Measurements from ENCODE around the gene OR10H2.

OR10H2 gene

DNA sequence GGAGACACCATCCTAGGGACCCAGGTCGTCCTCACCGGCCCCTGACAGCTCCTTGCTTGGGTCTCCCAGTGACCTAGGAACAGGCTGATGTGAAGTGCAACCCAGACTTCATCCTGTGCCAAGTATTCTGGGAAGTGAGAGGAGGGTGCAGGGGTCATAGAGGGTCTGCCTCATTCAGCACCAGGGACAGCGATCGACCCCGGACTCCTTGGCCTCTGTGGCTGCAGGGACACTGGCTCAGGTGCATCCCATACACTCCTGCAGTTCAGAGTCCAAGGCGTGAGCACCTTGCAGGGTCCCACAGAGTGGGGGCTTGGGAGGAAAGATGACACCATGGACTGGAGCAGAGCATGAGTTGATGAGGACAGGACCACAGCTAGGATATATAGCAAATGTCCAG, 10.0 kb upstream of the OR10H2 start:
- no peak overlapping the region for H3K9ac ChIP-seq (ENCODE audit: low read depth, low read length)
- H3K36me3 ChIP-seq (ENCODE audit: control insufficient read depth, insufficient read depth, low read length), result no peaks in the 10 kb centered on the region
- H3K4me1 ChIP-seq (ENCODE audit: control insufficient read depth, insufficient read depth, low read length), result no peaks in the 10 kb centered on the region
- H3K4me3 ChIP-seq (ENCODE audit: low read depth, low read length), result no peak overlapping the region
- H3K9me3 ChIP-seq (ENCODE audit: control insufficient read depth, insufficient read depth, low read length), result no peaks in the 10 kb centered on the region
- H3K27me3 ChIP-seq (ENCODE audit: control insufficient read depth, insufficient read depth, low read length), result peaks cover 3% of the 10 kb centered on the region

- H3K27me3 ChIP-seq (ENCODE audit: control insufficient read depth, insufficient read depth, low read length), result peaks cover 4% of the 10 kb centered on the region
Observed at GRCh38 chr19:15721268-15721667, 6.6 kb upstream of the OR10H2 start.

GRCh38 chr19:15722956-15723355, 4.9 kb upstream of the OR10H2 start:
- Histone ChIP-seq H3K9me3 (ENCODE audit: control insufficient read depth, insufficient read depth, low read length) (no peaks in the 10 kb centered on the region), H3K4me3 (ENCODE audit: low read depth, low read length) (no peak overlapping the region)

More at GRCh38 chr19:15721268-15721667, 6.6 kb upstream of the OR10H2 start:
- no peak overlapping the region for H3K4me3 ChIP-seq (ENCODE audit: low read depth, low read length)
- H3K36me3 ChIP-seq (ENCODE audit: control insufficient read depth, insufficient read depth, low read length), result no peaks in the 10 kb centered on the region
- no peaks in the 10 kb centered on the region for H3K4me1 ChIP-seq (ENCODE audit: control insufficient read depth, insufficient read depth, low read length)
- no peak overlapping the region for H3K9ac ChIP-seq (ENCODE audit: low read depth, low read length)
- H3K9me3 ChIP-seq (ENCODE audit: control insufficient read depth, insufficient read depth, low read length), result no peaks in the 10 kb centered on the region

DNA sequence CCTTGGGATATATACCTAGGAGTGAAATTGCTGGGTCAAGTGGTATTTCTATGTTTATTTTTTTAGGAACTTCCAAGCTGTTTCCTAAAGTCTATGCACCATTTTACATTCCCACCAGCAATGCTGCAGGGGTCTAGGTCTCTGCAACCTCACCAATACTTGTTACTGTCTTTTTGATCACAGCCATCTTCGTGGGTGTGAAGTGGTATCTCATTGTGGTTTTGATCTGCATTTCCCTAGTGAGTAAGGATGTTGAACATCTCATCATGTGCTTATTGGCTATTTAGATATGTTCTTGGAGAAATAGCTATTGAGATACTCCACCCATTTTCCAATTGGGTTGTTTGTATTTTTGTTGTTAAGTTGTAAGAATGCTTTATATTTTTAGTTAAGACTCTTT, 2.7 kb downstream of the OR10H2 start:
- H3K4me3 ChIP-seq (ENCODE audit: low read depth, low read length), result no peak overlapping the region
- H3K27me3 ChIP-seq (ENCODE audit: control insufficient read depth, insufficient read depth, low read length), result no peaks in the 10 kb centered on the region
- no peaks in the 10 kb centered on the region for H3K9me3 ChIP-seq (ENCODE audit: control insufficient read depth, insufficient read depth, low read length)
- no peaks in the 10 kb centered on the region for H3K36me3 ChIP-seq (ENCODE audit: control insufficient read depth, insufficient read depth, low read length)
- no peak overlapping the region for H3K9ac ChIP-seq (ENCODE audit: low read depth, low read length)
- H3K4me1 ChIP-seq (ENCODE audit: control insufficient read depth, insufficient read depth, low read length), result no peaks in the 10 kb centered on the region

More at GRCh38 chr19:15722956-15723355, 4.9 kb upstream of the OR10H2 start:
- Histone ChIP-seq H3K27me3 (ENCODE audit: control insufficient read depth, insufficient read depth, low read length) (peaks cover 4% of the 10 kb centered on the region), H3K4me1 (ENCODE audit: control insufficient read depth, insufficient read depth, low read length) (no peaks in the 10 kb centered on the region), H3K9ac (ENCODE audit: low read depth, low read length) (no peak overlapping the region), H3K36me3 (ENCODE audit: control insufficient read depth, insufficient read depth, low read length) (no peaks in the 10 kb centered on the region)

DNA sequence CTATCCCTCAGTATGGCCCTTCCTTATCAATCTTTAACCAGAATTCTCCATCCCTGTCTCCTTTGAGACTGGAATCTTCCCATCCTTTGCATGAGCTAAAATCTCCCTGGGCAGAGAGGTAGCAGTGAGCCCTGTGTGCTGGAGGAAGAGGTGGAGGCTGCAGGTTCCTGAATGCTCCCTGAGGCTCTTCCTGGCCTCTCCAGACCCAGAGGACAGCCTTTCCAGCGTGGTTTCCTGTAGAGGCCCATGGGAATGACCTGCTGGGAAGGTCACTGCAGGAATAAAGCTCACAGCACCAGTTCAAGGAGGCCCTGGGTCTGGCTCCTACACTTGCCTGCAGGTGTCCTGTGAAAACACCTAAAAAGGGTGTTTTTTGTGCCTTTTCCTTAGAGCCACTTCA, 4.6 kb downstream of the OR10H2 start:
- no peaks in the 10 kb centered on the region for H3K9me3 ChIP-seq (ENCODE audit: control insufficient read depth, insufficient read depth, low read length)

DNA sequence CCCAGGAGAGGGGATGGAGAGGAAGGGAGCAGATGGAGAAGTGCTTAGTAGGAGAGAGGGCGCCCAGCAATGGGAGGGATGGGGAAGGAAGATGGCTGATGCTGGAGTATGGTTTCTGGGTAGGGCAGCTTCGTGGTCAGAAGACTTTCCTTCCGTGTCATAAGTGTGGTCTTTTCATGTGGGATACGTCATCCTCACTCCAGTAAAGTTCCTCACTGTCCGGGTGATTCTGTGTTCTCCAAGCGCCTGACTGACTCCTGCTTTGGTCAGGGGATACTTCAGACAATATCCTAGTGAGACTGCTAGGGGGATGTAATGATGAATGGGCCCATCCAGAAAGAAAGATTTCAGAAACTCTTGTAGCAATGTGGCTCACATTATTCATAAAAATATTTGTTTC, 6.1 kb downstream of the OR10H2 start:
- Histone ChIP-seq H3K9me3 (ENCODE audit: control insufficient read depth, insufficient read depth, low read length) (no peaks in the 10 kb centered on the region), H3K27me3 (ENCODE audit: control insufficient read depth, insufficient read depth, low read length) (no peaks in the 10 kb centered on the region), H3K36me3 (ENCODE audit: control insufficient read depth, insufficient read depth, low read length) (no peaks in the 10 kb centered on the region), H3K4me1 (ENCODE audit: control insufficient read depth, insufficient read depth, low read length) (no peaks in the 10 kb centered on the region), H3K9ac (ENCODE audit: low read depth, low read length) (no peak overlapping the region), H3K4me3 (ENCODE audit: low read depth, low read length) (no peak overlapping the region)

More for the DNA sequence above, 4.6 kb downstream of the OR10H2 start:
- H3K27me3 ChIP-seq (ENCODE audit: control insufficient read depth, insufficient read depth, low read length), result no peaks in the 10 kb centered on the region
- no peaks in the 10 kb centered on the region for H3K4me1 ChIP-seq (ENCODE audit: control insufficient read depth, insufficient read depth, low read length)
- no peak overlapping the region for H3K9ac ChIP-seq (ENCODE audit: low read depth, low read length)
- no peaks in the 10 kb centered on the region for H3K36me3 ChIP-seq (ENCODE audit: control insufficient read depth, insufficient read depth, low read length)
- no peak overlapping the region for H3K4me3 ChIP-seq (ENCODE audit: low read depth, low read length)

- H3K27me3 ChIP-seq (ENCODE audit: control insufficient read depth, insufficient read depth, low read length), result no peaks in the 10 kb centered on the region
- H3K4me1 ChIP-seq (ENCODE audit: control insufficient read depth, insufficient read depth, low read length), result no peaks in the 10 kb centered on the region
- H3K9me3 ChIP-seq (ENCODE audit: control insufficient read depth, insufficient read depth, low read length), result peaks cover 5% of the 10 kb centered on the region
- H3K9ac ChIP-seq (ENCODE audit: low read depth, low read length), result no peak within 1 kb of the TSS
- H3K4me3 ChIP-seq (ENCODE audit: low read depth, low read length), result no peak within 1 kb of the TSS
- no peaks in the 10 kb centered on the region for H3K36me3 ChIP-seq (ENCODE audit: control insufficient read depth, insufficient read depth, low read length)
Observed at GRCh38 chr19:15737722-15738121, 9.9 kb downstream of the OR10H2 start, which contains the start of gene OR10H3. Gene OR10H3 (plus strand): TSS chr19:15737985. CDS start chr19:15741393, 3,408 bp downstream.

GRCh38 chr19:15740785-15741184, 13.0 kb downstream of the OR10H2 start:
- H3K36me3 ChIP-seq (ENCODE audit: control insufficient read depth, insufficient read depth, low read length), result no peaks in the 10 kb centered on the region
- no peak overlapping the region for H3K4me3 ChIP-seq (ENCODE audit: low read depth, low read length)
- no peaks in the 10 kb centered on the region for H3K27me3 ChIP-seq (ENCODE audit: control insufficient read depth, insufficient read depth, low read length)
- no peak overlapping the region for H3K9ac ChIP-seq (ENCODE audit: low read depth, low read length)
- peaks cover 5% of the 10 kb centered on the region for H3K9me3 ChIP-seq (ENCODE audit: control insufficient read depth, insufficient read depth, low read length)
- H3K4me1 ChIP-seq (ENCODE audit: control insufficient read depth, insufficient read depth, low read length), result no peaks in the 10 kb centered on the region

GRCh38 chr19:15748239-15748638, 20.4 kb downstream of the OR10H2 start:
- no peak overlapping the region for H3K9ac ChIP-seq (ENCODE audit: low read depth, low read length)
- H3K4me1 ChIP-seq (ENCODE audit: control insufficient read depth, insufficient read depth, low read length), result no peaks in the 10 kb centered on the region
- no peak overlapping the region for H3K4me3 ChIP-seq (ENCODE audit: low read depth, low read length)
- no peaks in the 10 kb centered on the region for H3K36me3 ChIP-seq (ENCODE audit: control insufficient read depth, insufficient read depth, low read length)
- H3K9me3 ChIP-seq (ENCODE audit: control insufficient read depth, insufficient read depth, low read length), result no peaks in the 10 kb centered on the region
- H3K27me3 ChIP-seq (ENCODE audit: control insufficient read depth, insufficient read depth, low read length), result peaks cover 13% of the 10 kb centered on the region

DNA sequence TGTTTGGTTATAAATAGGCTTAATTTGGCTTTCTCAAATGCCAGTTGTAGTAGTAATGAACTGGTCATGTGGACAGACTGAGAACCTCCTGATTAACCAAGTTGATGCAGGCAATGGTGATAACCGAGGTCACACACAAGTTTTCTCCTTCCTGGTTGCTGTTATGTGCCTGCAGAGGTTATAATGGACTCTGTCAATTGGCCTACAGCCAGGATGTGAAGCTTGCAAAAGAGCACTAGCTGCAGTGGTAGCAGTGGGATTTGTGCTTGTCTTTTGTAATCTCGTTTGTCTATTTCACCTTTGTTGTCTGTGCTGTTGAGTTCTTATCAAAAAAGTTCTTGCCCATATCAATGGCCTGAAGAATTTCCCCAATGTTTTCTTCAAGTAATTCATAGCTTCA, 30.6 kb downstream of the OR10H2 start:
- H3K9ac ChIP-seq (ENCODE audit: low read depth, low read length), result no peak overlapping the region
- H3K9me3 ChIP-seq (ENCODE audit: control insufficient read depth, insufficient read depth, low read length), result no peaks in the 10 kb centered on the region
- H3K36me3 ChIP-seq (ENCODE audit: control insufficient read depth, insufficient read depth, low read length), result no peaks in the 10 kb centered on the region
- no peaks in the 10 kb centered on the region for H3K4me1 ChIP-seq (ENCODE audit: control insufficient read depth, insufficient read depth, low read length)
- no peak overlapping the region for H3K4me3 ChIP-seq (ENCODE audit: low read depth, low read length)
- peaks cover 20% of the 10 kb centered on the region for H3K27me3 ChIP-seq (ENCODE audit: control insufficient read depth, insufficient read depth, low read length)

- Histone ChIP-seq H3K9ac (ENCODE audit: low read depth, low read length) (peak overlapping the region; percentile 37), H3K9me3 (ENCODE audit: control insufficient read depth, insufficient read depth, low read length) (no peaks in the 10 kb centered on the region), H3K27me3 (ENCODE audit: control insufficient read depth, insufficient read depth, low read length) (peaks cover 20% of the 10 kb centered on the region), H3K36me3 (ENCODE audit: control insufficient read depth, insufficient read depth, low read length) (no peaks in the 10 kb centered on the region), H3K4me3 (ENCODE audit: low read depth, low read length) (peak overlapping the region; percentile 45), H3K4me1 (ENCODE audit: control insufficient read depth, insufficient read depth, low read length) (no peaks in the 10 kb centered on the region)
Observed at GRCh38 chr19:15759962-15760565, 32.2 kb downstream of the OR10H2 start.

GRCh38 chr19:15769586-15769985, 41.8 kb downstream of the OR10H2 start:
- H3K4me1 ChIP-seq (ENCODE audit: control insufficient read depth, insufficient read depth, low read length), result no peaks in the 10 kb centered on the region
- H3K9me3 ChIP-seq (ENCODE audit: control insufficient read depth, insufficient read depth, low read length), result no peaks in the 10 kb centered on the region

More at GRCh38 chr19:15769586-15769985, 41.8 kb downstream of the OR10H2 start:
- peaks cover 3% of the 10 kb centered on the region for H3K27me3 ChIP-seq (ENCODE audit: control insufficient read depth, insufficient read depth, low read length)
- H3K9ac ChIP-seq (ENCODE audit: low read depth, low read length), result no peak overlapping the region
- no peak overlapping the region for H3K4me3 ChIP-seq (ENCODE audit: low read depth, low read length)
- no peaks in the 10 kb centered on the region for H3K36me3 ChIP-seq (ENCODE audit: control insufficient read depth, insufficient read depth, low read length)

All from iPS-15b (cell line).